Measurements from ENCODE around the gene TRHDE.

The TRHDE gene

GRCh38 chr12:72273851-72274351 lies 1.7 kb downstream of the TRHDE start:
- DNase-seq, result peak; percentile 57

- peak; percentile 8 for DNase-seq
Observed at GRCh38 chr12:72274931-72275330, 2.8 kb downstream of the TRHDE start.

DNA sequence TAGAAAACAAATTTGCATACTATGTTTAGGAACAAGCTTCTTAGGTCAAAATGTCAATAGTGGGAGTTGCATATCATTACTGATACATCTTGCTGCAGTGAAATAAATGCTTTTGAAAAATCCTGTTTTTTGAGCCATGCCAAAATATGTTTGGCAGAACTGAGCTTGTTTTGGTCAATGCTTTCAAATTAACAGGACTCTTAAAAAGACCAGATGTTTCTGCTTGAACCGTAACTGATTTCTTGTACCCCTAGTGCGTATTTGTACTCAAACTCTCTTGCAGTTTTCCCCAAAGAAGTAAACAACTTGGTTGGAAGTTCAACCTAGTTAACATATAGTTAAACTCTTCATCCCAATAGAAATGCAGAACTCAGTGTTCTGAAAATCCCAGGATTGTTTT lies 3.4 kb downstream of the TRHDE start:
- no peak for DNase-seq

DNA sequence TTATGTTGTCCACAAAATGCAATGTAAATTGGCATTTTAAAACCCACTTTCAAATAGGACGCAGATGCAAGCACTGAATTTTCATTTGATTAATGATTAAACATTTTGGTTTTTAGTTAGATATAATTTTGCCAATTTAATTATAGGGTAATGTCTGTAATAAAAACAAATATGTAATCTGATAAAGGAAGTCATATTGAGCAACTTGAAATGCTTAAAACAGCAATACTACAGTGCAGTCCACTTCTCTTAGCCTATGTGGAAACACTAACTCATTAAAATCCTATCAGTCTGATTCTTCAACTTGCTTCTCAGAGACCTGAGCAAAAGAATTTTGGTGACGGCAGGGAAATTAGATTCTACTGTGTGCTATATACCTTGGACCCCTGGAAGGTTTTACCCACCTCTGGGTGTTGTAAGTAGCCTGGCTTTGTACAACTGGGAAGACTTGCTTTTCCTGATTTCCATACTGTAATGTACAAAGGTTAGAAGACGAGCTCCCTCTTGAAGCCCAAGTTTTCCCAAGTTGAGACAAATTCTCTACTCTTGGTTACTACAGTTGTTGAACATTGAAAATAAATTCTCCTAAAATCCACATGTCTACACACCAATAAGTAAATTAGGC lies 4.1 kb downstream of the TRHDE start:
- no peak for DNase-seq

GRCh38 chr12:72277415-72277814 lies 5.2 kb downstream of the TRHDE start:
- DNase-seq, result no peak

GRCh38 chr12:72278894-72279293 lies 6.7 kb downstream of the TRHDE start:
- no peak for DNase-seq

GRCh38 chr12:72281126-72281525 lies 9.0 kb downstream of the TRHDE start:
- DNase-seq, result no peak

- peak; percentile 17 for DNase-seq
Observed at GRCh38 chr12:72282721-72283120, 10.6 kb downstream of the TRHDE start.

DNA sequence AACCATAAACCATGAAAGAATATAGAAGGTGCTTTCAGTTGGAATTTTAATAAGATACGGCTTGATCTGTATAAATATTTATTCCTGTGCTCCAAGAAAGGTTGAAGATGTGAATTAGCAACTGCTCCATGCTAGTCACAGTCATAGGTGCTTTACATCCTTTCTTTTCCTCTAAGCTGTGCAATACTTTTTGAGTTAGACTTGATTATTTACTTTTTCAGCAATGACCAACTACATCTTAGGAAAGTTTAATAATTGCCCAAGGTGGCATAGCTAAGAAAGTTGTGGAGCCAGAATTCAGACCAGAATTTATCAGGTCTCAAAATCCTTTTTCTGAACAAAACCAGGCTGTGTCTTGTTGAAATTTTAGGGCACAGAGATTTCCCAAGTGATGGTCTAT lies 13.7 kb downstream of the TRHDE start:
- DNase-seq, result no peak

DNA sequence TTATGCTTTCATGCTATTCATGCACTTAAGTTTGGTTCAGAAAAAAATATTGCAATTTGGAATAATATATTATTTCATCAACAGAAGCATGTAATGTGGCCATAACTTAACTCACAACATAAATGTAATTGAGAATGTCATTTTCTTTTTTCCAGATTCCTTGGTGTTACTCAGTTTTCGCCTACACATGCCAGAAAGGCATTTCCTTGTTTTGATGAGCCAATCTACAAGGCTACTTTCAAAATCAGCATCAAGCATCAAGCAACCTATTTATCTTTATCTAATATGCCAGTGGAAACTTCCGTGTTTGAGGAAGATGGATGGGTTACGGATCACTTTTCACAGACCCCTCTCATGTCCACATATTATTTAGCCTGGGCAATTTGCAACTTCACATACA lies 14.4 kb downstream of the TRHDE start:
- no peak for DNase-seq

DNA sequence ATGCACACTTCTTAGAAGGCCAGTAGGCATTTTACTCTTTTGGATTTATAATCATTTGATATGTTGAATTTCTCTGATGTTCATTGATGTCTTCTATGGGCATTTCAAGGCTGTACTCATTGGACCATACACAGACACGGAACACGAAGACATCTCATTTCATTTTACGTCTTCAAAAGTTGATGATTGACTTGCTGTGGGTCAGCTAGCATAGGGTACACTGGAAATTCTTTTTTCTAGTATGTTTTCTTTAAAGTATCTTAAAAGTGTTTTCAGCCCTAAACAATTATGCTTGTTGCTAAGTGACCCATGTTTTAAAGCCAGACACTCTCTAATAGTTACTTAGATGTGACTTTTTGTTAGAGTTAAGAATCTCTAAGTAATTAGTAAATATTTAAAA lies 16.3 kb downstream of the TRHDE start:
- DNase-seq, result no peak

- no peak for DNase-seq
Observed at GRCh38 chr12:72288911-72289310, 16.7 kb downstream of the TRHDE start.

DNA sequence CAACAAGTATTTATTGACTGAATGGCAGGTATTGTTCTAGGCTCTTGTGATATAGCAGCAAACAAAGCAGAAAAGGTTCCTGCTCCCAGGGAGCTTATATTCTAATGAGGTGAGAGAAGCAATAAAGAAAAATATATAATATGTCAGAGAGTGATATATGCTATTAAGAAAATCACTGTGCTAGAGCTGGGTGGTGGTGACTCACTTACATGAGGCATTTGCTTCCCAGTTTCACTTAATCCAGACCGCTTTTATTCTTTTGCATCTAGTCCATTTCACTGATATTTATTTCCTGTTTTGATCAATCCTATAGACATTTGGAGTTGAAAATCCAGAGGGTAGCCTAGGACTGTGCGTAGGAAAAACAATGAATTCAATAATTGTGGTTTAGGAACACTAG lies 17.5 kb downstream of the TRHDE start:
- no peak for DNase-seq

GRCh38 chr12:72291175-72291574 lies 19.0 kb downstream of the TRHDE start:
- no peak for DNase-seq

DNA sequence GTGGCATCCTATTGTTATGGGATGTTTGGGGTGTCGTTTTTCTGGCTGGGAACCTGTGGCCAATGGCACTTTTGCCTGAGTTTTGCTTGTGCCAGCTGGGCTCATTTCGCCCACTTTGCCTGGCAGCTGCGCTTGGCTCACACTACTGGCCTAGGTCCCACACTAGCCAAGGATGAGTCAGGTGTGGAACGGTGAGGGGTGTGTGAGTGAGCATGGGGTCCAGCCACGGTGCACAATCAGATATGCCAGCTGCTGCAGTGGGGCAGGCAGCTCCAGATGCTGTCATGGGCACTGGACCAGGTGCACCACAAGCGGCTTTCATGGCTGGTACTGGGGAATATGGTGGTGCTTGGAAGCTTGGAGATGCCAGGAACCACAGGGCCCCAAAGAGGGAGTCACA lies 21.5 kb downstream of the TRHDE start:
- DNase-seq, result no peak

DNA sequence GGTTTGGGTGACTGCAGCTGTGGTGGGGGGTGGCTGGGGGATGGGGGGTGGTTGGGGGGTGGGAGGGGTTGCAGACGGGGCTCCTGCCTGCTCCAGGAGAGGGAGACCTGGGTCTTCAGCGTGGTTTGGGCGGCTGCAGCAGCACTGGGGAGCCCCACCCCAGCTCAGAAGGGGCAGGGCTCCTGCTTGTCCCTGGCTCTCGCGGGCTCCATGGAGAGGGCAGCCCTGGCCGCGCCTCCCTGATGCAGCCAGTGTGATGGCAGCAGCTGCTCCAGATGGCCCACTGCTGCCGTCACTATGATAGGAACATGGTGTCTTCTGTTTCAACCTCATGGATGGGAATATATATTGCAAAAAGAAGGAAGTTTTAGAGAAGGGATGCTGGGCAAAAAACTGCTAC lies 22.9 kb downstream of the TRHDE start:
- DNase-seq, result no peak

DNA sequence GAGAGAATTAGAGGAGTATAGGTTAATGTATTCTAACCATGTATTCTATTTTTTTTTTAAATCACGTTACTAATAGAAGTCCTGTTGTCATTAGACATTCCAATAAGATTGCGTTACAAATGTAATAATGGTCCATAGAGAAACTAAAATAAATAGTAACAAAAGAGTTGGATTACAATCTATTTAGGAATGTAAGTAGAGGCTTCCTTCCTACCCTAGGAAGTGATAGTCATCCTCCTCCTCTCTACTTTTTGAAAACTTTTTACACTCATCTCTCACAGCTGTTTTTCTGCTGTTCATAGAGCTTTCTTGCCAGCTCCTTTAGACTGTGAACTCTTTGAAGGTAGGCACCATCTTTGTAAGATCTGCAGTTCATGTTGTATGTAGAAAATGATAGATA lies 23.6 kb downstream of the TRHDE start:
- DNase-seq, result no peak

DNA sequence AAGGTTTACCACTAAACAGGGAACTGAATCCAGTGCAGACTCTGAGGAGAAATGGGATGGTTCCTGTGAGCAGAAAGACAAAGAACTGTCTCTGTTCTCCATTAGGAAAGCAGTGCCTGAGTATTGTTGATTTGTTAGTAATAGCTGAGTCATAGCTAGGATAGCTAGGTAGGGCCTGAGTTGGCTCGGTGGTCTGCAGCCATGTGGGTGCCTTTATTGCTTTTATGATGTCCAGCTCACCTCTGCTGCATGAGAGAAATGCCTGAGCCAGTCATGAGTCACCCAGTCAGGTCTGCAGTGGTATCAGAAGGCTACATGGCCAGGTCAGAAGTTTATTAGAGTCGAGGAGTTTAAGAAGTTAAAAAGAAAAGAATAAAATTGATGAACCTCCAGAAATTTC lies 24.2 kb downstream of the TRHDE start:
- DNase-seq, result no peak

DNA sequence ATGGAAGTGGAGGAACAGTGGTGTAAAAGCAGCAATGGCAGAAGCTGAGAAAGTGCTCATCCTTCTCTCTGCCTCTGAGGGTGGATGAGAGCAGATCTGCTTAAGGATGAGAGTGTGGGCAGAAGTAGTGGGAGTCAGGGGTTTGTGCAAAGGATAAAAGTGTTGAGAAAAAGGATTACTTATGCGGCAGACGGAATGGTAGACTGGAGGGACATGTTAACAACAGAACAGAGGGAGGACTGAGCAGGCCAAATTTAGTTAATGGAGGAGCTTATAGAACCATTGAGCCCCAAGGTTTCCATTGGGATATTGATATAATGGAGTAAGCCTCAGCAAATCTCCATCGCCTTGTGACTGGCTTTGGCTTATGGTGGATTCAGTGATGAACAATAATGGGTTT lies 25.5 kb downstream of the TRHDE start:
- DNase-seq, result no peak

- DNase-seq, result no peak
Observed at GRCh38 chr12:72300728-72301127, 28.6 kb downstream of the TRHDE start.

DNA sequence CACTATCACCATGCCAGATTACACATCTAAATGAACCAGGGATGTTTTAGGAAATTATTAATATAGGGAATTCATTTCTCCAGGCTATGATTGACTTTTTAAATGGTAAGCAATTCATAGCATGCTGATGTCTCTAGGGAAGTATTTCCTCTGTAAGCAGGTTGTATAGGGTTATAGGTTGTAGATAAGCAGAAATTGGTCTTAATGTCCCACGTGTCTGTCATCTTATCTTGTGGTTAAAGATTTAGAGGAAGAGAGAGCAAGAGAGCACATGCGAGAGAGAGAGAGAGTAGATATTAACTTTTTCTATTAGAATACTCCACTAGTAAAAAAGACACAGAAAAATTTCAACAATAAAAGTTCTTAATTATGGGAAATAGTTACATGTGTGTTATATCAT lies 32.6 kb downstream of the TRHDE start:
- no peak for DNase-seq

- no peak for DNase-seq
Observed at GRCh38 chr12:72307229-72307628, 35.1 kb downstream of the TRHDE start.

DNA sequence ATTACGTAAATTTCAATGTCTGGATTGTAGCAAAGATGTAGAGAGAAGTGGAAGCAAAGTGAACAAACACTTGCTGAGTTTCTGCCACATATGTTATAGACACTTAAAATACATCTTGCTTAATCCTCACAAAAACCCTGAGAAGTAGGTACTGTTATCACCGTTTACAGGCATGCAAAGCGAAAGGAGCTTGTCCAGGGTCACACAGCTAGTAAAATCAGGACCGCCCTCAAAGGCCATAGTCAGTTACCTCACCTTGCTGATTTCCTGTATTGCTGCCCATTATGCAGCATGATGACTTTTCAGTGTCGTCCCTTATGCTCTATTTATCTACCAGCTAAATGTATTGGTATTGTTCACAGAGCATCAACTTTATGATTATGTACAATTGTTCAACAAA lies 39.8 kb downstream of the TRHDE start:
- no peak for DNase-seq

- no peak for DNase-seq
Observed at GRCh38 chr12:72313806-72314205, 41.6 kb downstream of the TRHDE start.

DNA sequence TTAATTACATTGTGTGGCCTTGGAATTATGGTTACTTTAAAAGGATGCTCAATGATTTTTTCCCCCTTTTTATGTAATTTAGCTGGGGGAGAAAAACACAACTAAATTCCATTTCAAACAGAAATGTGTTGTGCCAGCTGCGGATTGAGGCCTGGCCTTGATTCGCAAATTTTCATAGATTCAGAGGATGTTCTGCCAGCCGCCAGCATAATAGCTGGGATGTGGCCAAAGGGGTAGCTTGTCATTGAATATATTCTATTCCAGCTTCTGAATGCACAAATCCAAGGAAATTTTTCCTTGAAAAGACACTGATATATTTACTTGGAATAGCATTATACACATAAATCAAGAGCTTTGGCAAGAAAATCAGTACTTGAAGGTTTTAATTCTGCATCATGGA lies 43.7 kb downstream of the TRHDE start:
- DNase-seq, result no peak

GRCh38 chr12:72318341-72318740 lies 46.2 kb downstream of the TRHDE start:
- DNase-seq, result no peak

Data from retina (tissue), 1 donor.